ENCODE data around the gene METTL26.

Gene METTL26

GRCh38 chr16:588889-589657, 47.0 kb downstream of the METTL26 start:
- Histone ChIP-seq H3K9me3 (ENCODE audit: control insufficient read depth, low read length) (no peaks in the 10 kb centered on the region), H3K36me3 (ENCODE audit: control insufficient read depth, insufficient read depth, low read length, severe bottlenecking) (peaks cover 4% of the 10 kb centered on the region), H3K4me1 (ENCODE audit: control insufficient read depth, insufficient read depth, low read length) (peaks cover 58% of the 10 kb centered on the region), H3K9ac (ENCODE audit: low read length) (peak overlapping the region; percentile 92), H3K4me3 (ENCODE audit: low read length) (peak overlapping the region; percentile 86), H3K27me3 (replicated peaks; ENCODE audit: control insufficient read depth, insufficient read depth, low read length) (no peaks in the 10 kb centered on the region)
- peak; percentile 97 for DNase-seq (ENCODE audit: low read depth)

DNA sequence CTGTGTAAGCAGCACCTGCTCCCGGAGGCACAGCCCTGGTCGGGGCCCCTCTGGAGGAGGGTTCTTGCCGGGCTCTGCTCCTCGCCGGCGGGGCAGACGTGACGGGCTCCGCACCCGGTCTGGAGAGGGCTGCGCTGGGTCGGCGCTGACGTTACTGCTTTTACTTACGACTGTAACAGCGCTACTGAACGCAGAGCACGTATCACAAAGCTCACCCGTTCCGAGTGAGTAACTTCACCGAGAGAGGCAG, 47.5 kb downstream of the METTL26 start:
- peak overlapping the region; percentile 92 for H3K9ac ChIP-seq (ENCODE audit: low read length)
- H3K36me3 ChIP-seq (ENCODE audit: control insufficient read depth, insufficient read depth, low read length, severe bottlenecking) = peaks cover under 1% of the 10 kb centered on the region
- H3K27me3 ChIP-seq (replicated peaks; ENCODE audit: control insufficient read depth, insufficient read depth, low read length) = no peaks in the 10 kb centered on the region
- peaks cover 57% of the 10 kb centered on the region for H3K4me1 ChIP-seq (ENCODE audit: control insufficient read depth, insufficient read depth, low read length)
- peak; percentile 83 for DNase-seq (ENCODE audit: low read depth)
- H3K4me3 ChIP-seq (ENCODE audit: low read length) = peak overlapping the region; percentile 86
- no peaks in the 10 kb centered on the region for H3K9me3 ChIP-seq (ENCODE audit: control insufficient read depth, low read length)

- no peak for DNase-seq (ENCODE audit: low read depth)
- Histone ChIP-seq H3K27me3 (replicated peaks; ENCODE audit: control insufficient read depth, insufficient read depth, low read length) (no peaks in the 10 kb centered on the region), H3K4me1 (ENCODE audit: control insufficient read depth, insufficient read depth, low read length) (peaks cover 42% of the 10 kb centered on the region), H3K9me3 (ENCODE audit: control insufficient read depth, low read length) (no peaks in the 10 kb centered on the region), H3K9ac (ENCODE audit: low read length) (peak overlapping the region; percentile 92), H3K36me3 (ENCODE audit: control insufficient read depth, insufficient read depth, low read length, severe bottlenecking) (no peaks in the 10 kb centered on the region), H3K4me3 (ENCODE audit: low read length) (peak overlapping the region; percentile 86)
Measured at GRCh38 chr16:586645-587590, 49.2 kb downstream of the METTL26 start.

- Histone ChIP-seq H3K4me3 (ENCODE audit: low read length) (no peak overlapping the region), H3K9ac (ENCODE audit: low read length) (peak overlapping the region; percentile 20)
- DNase-seq (ENCODE audit: low read depth) = peak; percentile 43
Measured at GRCh38 chr16:586047-586644, 50.0 kb downstream of the METTL26 start.

GRCh38 chr16:585351-585750, 50.8 kb downstream of the METTL26 start:
- Histone ChIP-seq H3K36me3 (ENCODE audit: control insufficient read depth, insufficient read depth, low read length, severe bottlenecking) (no peaks in the 10 kb centered on the region), H3K9me3 (ENCODE audit: control insufficient read depth, low read length) (no peaks in the 10 kb centered on the region), H3K9ac (ENCODE audit: low read length) (no peak overlapping the region), H3K4me1 (ENCODE audit: control insufficient read depth, insufficient read depth, low read length) (peaks cover 31% of the 10 kb centered on the region), H3K4me3 (ENCODE audit: low read length) (no peak overlapping the region), H3K27me3 (replicated peaks; ENCODE audit: control insufficient read depth, insufficient read depth, low read length) (no peaks in the 10 kb centered on the region)
- DNase-seq (ENCODE audit: low read depth) = no peak

More at GRCh38 chr16:586047-586644, 50.0 kb downstream of the METTL26 start:
- Histone ChIP-seq H3K27me3 (replicated peaks; ENCODE audit: control insufficient read depth, insufficient read depth, low read length) (no peaks in the 10 kb centered on the region), H3K9me3 (ENCODE audit: control insufficient read depth, low read length) (no peaks in the 10 kb centered on the region), H3K36me3 (ENCODE audit: control insufficient read depth, insufficient read depth, low read length, severe bottlenecking) (no peaks in the 10 kb centered on the region), H3K4me1 (ENCODE audit: control insufficient read depth, insufficient read depth, low read length) (peaks cover 37% of the 10 kb centered on the region)

All from adipocyte (in vitro differentiated cells).